GM12874 (cell line): Measurements from ENCODE around the gene ELANE.

Experiments
- TF ChIP-seq, protein P1 (sequence below): IDR thresholded peaks from 2 replicates; pipeline ENCODE4 v1.5.1; 2011; ENCODE audit warnings: low read depth, mild to moderate bottlenecking, control low read depth, low read length, moderate library complexity; ENCODE audit not compliant: insufficient read depth

ELANE gene

GRCh38 chr19:887599-887998, 35.5 kb downstream of the ELANE start:
- TF ChIP-seq, protein P1, sequence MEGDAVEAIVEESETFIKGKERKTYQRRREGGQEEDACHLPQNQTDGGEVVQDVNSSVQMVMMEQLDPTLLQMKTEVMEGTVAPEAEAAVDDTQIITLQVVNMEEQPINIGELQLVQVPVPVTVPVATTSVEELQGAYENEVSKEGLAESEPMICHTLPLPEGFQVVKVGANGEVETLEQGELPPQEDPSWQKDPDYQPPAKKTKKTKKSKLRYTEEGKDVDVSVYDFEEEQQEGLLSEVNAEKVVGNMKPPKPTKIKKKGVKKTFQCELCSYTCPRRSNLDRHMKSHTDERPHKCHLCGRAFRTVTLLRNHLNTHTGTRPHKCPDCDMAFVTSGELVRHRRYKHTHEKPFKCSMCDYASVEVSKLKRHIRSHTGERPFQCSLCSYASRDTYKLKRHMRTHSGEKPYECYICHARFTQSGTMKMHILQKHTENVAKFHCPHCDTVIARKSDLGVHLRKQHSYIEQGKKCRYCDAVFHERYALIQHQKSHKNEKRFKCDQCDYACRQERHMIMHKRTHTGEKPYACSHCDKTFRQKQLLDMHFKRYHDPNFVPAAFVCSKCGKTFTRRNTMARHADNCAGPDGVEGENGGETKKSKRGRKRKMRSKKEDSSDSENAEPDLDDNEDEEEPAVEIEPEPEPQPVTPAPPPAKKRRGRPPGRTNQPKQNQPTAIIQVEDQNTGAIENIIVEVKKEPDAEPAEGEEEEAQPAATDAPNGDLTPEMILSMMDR: no peak

- TF ChIP-seq, protein P1: no peak
Measured at GRCh38 chr19:888581-889385, 36.7 kb downstream of the ELANE start.

GRCh38 chr19:889662-890295, 37.7 kb downstream of the ELANE start:
- TF ChIP-seq, protein P1: no peak

DNA sequence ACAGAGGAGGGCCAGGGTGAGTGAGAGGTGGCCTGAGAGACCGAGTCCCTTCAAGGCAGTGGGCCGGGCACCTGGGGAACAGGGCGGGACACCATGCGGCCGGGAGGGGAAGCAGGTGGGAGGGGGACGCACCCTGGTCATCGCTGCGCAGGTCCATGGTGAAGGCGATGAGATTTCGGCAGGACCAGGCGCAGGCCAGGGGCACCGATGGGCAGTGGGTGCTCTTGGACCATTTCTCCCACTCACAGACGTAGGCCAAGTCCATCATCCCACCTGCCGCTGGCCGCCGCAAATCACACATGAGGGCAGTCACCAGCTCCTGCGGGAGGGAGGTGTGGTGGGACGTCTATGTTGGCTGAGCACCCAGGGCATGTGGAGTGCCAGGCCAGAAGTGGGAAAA, 38.7 kb downstream of the ELANE start:
- TF ChIP-seq, protein P1: no peak

DNA sequence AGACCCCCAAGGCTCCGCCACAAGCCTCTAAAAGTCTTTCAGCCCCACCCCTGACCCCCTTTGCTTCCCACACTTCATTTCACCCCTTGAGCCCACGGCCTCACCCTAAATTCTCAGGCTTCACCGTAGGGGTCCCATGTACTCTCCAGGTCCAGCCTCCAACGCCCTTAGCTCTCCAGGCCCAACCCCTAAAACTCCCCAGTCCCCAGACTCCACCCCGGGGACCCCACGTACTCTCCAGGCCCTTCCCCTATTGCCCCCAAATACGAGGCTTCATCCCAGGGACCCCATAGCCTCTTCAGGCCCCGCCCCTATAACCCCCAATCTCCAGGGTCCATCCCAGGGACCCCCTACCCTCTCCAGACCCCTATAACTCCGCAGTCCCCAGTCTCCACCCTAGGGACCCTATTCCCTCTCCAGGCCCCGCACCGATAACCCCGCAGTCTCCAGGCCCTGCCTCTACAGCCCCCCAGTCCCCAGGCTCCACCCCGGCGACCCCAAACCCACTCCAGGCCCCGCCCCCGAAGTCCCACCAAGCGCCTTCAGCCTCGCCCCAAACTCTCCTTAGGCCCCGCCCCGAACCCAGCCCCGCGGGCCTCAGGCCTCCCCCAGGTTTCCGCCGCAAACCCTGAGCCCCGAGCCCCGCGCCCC, 40.3 kb downstream of the ELANE start:
- TF ChIP-seq, protein P1: no peak

GRCh38 chr19:892894-893689, 41.0 kb downstream of the ELANE start, which contains the start of the genes MED16 and RNU6-9:
Gene MED16, minus strand, starts transcription at chr19:893187. Its CDS starts 2,056 bp downstream, at chr19:891131.
Gene RNU6-9, plus strand, starts transcription at chr19:893484.
- TF ChIP-seq, protein P1: no peak

DNA sequence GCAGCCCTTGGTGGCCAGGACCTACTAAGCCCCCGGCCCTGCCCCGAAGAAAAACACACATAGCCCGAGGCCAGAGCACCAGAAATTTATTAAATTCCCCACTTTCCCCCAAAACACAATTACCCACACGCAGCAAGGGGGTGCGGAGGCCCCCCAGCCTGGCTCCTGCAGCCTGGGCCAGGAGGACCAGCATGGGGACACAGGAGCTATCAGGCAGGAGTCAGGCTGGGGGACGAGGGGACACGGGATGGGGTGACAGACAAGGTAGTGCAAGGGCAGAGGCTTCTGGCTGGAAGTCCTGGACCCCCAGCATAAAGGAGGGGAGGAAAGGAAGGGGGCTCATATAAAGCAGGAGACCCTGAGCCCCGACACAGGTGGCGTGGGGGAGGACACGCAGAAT, 44.3 kb downstream of the ELANE start:
- TF ChIP-seq, protein P1: no peak
